Stimulated activated CD4-positive, alpha-beta T cell treated with anti-CD3 and anti-CD28 coated beads, TNF-alpha, amount 100 ng/mL, for 1 hour (primary cell): ENCODE measurements around the gene SCN2A.
"Not testable (repeated sequence)": the region's sequence is repeated elsewhere in the genome, so short reads cannot be mapped to it uniquely, and the experiment has no call there.

Experiments
- DNase-seq, 3 donors: peaks; one replicate each; pipeline ENCODE4 v3.0.0-alpha.2; 2020; ENCODE audit warnings: low read depth in 3 of 3, low spot score in 1 of 3

Gene SCN2A

GRCh38 chr2:165251366-165251765, 12.2 kb downstream of the SCN2A start:
- no peak for DNase-seq

- no peak for DNase-seq
Observed at GRCh38 chr2:165253178-165253577, 14.0 kb downstream of the SCN2A start.

GRCh38 chr2:165256618-165257017, 17.4 kb downstream of the SCN2A start:
- no peak for DNase-seq

GRCh38 chr2:165260347-165260746, 21.1 kb downstream of the SCN2A start:
- DNase-seq, result not testable (repeated sequence)

- DNase-seq, result no peak
Observed at GRCh38 chr2:165268754-165269153, 29.5 kb downstream of the SCN2A start.

GRCh38 chr2:165273176-165273575, 34.0 kb downstream of the SCN2A start:
- no peak for DNase-seq

GRCh38 chr2:165274698-165275097, 35.5 kb downstream of the SCN2A start:
- DNase-seq, result no peak

- no peak for DNase-seq
Observed at GRCh38 chr2:165275932-165276331, 36.7 kb downstream of the SCN2A start.

GRCh38 chr2:165277295-165277694, 38.1 kb downstream of the SCN2A start:
- no peak for DNase-seq

- DNase-seq, result no peak
Observed at GRCh38 chr2:165277860-165278656, 38.8 kb downstream of the SCN2A start.

- no peak for DNase-seq
Observed at GRCh38 chr2:165280356-165280755, 41.1 kb downstream of the SCN2A start.

- DNase-seq, result no peak
Observed at GRCh38 chr2:165281387-165281786, 42.2 kb downstream of the SCN2A start.

GRCh38 chr2:165283342-165283741, 44.1 kb downstream of the SCN2A start:
- no peak for DNase-seq

- no peak for DNase-seq
Observed at GRCh38 chr2:165287094-165287778, 48.0 kb downstream of the SCN2A start.

GRCh38 chr2:165289069-165289468, 49.9 kb downstream of the SCN2A start:
- no peak for DNase-seq

- no peak for DNase-seq
Observed at GRCh38 chr2:165293440-165294420, 54.5 kb downstream of the SCN2A start.

GRCh38 chr2:165294912-165295311, 55.7 kb downstream of the SCN2A start:
- no peak for DNase-seq

GRCh38 chr2:165295643-165296042, 56.4 kb downstream of the SCN2A start:
- no peak for DNase-seq

- DNase-seq, result no peak
Observed at GRCh38 chr2:165305391-165306096, 66.3 kb downstream of the SCN2A start.

GRCh38 chr2:165307317-165307716, 68.1 kb downstream of the SCN2A start:
- no peak for DNase-seq

- no peak for DNase-seq
Observed at GRCh38 chr2:165311949-165312348, 72.7 kb downstream of the SCN2A start.
